GM19324 (cell line): ENCODE data around the gene CLVS2.

Experiments
- ATAC-seq: cut with Tn5 transposase; IDR thresholded peaks from one replicate; pipeline ENCODE4 v1.9.1; 2021; ENCODE audit warnings: mild to moderate bottlenecking, moderate library complexity; ENCODE audit not compliant: unreplicated experiment, low FRiP score

Gene CLVS2, protein sequence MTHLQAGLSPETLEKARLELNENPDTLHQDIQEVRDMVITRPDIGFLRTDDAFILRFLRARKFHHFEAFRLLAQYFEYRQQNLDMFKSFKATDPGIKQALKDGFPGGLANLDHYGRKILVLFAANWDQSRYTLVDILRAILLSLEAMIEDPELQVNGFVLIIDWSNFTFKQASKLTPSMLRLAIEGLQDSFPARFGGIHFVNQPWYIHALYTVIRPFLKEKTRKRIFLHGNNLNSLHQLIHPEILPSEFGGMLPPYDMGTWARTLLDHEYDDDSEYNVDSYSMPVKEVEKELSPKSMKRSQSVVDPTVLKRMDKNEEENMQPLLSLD

DNA sequence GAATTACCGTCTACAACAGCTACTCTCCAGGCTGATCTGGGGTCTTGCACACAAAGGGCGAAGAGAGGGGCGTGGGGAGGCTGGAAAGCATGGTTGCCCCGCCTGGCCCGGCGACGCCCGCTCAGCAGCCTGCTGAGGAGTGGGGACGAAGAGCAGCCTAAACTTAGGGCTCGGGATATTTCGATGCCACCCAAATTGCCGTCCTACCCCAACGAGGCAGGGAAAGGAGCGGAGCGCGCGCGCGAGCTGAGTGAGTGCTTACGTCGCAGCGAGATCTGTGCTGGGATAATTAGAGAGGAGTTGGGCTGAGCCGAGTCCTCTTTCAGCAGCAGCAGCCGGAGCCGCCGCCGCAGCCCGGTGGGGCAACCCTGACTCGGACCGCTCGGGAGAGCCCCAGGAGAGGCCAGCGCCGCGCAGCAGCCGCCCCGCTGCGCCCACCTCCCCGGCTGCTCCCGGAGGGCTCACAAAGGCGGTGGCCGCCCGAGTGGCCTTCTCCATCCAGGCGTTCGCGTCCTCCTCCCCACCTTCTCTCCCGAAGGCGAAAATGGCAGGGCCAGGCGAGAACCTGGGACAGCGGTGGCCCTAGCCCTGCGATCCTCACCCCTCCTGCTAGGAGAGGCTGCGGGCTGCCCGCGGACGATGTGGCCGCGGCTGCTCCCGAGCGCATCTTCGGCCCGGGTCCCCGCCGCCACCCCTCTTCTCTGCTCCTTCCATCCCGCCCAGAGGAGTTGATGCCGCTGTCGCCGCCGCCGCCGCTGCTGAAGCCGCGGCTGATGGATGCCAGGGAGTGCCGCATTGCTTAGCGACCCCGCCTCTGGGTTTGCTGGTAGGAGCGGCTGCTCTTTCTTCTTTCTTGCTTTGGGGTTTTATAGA, at the start of gene CLVS2:
Gene CLVS2 (plus strand): TSS at position 315 of the 873 bp plus-strand sequence. CDS start 1,543 bp downstream, outside the sequence.
- ATAC-seq, result no peak

DNA sequence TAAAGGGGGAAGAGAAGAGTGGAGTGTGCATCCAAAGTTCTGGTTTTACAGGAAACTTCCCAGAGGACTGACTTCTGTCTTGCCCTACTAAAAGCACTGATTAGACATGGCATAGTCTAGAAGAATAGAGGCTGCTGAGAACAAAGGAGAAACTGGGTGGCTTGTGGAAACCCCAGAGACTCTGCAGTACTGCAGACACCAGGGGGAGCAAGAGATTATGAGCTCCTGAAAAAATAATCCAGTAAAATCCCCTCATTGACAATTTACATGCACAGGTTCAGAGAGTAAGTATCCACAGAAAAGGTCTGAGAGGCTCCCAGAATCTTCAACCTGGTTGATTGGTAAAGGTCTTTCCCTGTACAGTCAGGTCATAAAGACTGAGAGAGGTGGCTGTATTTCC, 48.7 kb upstream of the CLVS2 start:
- no peak for ATAC-seq

DNA sequence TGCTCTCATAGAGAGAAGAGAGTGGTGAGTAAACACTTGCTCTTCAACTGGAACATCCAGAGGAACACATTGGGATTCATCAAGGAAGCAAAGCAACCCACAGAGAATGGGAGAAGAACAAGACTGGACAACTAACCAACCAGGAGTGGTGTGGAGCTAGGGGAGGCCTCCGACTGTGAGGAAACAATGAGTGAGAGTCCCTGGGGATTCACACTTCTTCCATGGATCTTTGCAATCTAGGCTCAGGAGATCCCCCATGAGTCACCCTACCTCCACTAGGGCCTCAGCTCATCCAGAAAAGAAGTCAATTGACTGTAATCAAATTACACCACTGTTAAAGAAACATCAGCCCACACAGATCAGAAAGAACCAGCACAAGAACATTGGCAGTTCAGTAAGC, 42.3 kb upstream of the CLVS2 start:
- no peak for ATAC-seq

DNA sequence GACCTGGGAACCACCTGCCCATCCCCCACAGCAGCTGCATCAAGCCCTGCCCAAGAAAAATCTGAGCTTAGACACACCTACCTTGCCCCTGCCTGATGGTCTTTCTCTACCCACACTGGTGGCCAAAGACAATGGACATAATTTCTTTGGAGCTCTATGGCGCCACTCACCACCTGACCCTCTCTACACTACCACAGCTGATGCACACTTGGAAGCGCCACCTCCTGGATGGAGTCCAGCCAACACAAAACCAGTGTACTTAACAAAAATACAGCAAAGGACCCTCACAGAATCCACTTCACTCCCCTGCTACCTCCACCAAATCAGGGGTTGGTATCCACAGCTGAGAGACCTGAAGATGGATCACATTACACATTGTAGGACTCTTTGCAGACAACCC, 39.7 kb upstream of the CLVS2 start:
- no peak for ATAC-seq

DNA sequence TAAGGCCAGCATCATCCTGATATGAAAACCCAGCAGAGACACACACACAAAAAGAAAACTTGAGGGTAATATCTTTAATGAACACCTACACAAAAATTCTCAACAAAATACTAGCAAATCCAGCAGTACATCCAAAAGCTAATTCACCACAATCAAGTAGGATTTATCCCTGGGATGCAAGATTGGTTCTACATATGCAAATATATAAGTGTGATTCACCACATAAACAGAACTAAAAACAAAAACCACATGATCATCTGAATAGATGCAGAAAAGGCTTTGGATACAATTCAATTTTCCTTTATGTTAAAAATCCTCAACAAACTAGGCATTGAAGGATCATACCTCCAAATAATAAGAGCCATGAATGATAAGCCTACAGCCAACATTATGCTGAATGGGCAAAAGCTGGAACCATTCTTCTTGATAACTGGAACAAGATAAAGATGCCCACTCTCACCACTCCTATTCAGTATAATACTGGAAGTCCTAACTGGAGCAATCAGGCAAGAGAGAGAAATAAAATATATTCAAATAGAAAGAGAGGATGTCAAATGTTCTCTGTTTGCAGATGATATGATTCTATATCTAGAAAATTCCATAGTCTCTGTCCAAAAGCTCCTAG, 33.9 kb upstream of the CLVS2 start:
- ATAC-seq, result no peak

DNA sequence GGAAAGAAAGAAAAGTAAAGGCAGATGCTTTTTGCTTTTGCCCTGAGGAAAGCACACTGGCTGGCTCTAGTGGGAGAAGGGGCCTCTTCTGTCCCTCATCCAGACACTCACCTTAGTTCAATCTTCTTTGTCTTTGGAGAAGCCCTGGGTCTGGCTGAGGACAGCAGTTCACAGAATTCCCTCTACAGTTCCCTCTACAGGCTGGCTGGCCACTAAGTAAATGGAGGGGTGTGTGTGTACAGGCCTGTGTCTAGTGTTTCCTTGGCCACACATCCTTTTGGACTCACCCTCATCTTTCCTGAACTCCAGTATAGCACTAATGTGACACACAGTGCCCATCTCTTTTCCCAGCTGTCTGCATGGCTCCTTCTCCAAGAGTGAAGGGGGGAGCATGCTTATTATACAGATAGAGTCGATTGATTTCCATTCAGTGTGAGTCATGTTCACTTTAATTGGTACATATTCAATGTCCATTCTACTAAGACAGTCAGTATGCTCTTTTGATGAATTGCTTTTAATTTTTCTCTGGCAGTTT, 26.0 kb upstream of the CLVS2 start:
- no peak for ATAC-seq

DNA sequence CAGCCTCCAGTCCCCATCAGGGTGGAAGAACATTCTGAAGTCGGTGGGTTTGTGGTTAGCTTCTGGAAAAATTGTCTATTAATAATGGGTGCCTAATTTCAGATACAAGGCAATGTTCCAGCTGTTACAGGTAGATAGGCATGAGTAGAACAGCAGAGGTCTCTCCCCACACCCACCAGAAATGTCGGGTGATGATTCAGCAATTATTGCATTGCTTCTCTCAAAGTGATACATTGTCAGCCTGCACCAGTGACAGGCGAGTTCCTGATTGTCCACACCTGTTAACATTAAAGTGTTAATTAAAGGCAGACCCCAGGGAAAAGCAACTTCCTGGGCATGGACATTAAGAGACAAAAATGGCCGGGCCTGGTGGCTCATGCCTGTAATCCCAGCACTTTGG, 18.9 kb upstream of the CLVS2 start:
- ATAC-seq, result no peak

DNA sequence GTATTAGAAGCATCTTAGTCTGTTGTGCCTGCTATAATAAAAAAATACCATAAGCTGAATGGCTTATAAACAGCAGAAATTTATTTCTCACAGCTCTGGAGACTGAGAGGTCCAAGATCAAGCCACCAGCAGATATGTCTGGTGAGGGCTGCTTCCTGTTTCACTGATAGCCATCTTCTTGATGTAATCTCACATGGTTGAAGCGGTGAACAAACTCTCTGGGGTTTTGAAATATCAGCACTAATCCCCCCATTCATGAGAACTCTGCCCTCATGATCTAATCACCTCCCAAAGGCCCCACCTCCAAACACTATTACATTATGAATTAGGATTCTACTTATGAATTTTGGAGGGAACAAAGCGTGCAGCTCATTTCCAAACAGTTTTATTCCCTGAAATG, 11.6 kb upstream of the CLVS2 start:
- no peak for ATAC-seq

DNA sequence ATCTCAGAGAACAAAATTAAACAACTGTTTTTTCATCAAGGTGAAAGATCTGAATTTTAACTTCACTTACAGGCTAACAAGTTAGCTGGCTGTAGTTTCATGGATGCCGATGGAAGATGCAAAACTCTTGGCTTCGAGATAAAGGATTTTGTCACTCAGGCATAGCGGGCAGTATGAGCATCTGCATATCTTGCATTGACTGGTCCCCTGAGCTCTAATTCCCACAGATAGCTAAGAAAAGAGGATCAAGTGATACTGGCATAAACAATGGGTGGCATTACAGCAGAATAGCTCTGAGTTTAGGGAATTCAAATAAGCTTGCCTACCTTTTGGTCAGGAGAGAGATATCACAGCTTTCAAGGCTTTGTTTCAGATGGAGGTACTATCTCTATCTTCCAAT, 1.8 kb upstream of the CLVS2 start:
- ATAC-seq, result no peak

DNA sequence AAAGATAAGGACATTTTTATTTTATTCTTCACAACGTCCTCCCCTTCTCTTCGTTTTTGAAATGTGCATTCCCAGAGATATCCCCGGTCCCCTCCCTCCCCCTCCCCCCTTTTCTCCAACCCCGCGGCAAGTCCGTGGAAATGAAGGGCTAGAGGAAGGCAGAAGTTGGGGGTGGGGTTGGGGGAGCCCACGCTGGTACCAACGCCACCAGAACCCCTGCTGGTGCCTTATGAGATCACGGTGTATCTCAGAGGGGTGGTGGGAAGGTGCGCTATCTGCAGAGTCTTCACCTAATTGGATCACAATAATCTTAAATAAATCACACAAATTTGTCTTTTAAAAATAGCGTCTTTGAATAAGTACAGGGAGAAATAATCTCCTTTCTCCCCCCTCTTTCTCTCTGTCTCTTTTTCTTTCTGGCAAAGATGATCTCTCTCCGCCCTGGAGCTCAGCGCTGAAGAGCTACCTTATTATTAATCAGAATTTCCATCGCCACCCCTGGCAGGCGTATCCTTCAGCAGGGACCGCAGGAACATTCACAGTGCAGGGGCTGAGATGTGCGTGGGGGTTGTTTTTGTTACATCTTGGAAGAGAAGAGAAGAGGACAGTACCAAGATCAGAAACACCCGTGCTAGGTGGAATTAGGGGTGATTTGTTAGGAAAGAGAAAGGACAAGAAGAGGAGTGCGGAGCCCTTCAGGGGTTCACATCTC, 915 bp downstream of the CLVS2 start:
- ATAC-seq, result no peak

DNA sequence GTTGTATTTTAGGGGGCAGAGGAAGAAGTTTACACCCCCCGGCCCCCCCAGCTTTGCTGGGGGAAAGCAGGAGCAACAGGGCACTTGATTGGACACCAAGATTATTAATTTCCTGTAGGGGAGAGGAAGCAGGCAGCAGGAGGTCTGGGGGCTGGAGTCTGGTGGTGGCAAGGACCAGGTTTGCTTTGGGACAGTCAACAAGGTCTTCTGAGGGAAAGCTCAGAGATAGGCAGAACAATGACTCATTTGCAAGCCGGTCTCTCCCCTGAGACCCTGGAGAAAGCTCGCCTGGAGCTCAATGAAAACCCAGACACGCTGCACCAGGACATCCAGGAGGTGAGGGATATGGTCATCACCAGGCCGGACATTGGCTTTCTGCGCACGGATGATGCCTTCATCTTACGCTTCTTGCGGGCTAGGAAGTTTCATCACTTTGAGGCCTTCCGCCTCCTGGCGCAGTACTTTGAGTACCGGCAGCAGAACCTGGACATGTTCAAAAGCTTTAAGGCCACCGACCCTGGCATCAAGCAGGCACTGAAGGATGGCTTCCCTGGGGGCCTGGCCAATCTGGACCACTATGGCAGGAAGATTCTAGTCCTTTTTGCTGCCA, 1.6 kb downstream of the CLVS2 start:
- ATAC-seq, result no peak

DNA sequence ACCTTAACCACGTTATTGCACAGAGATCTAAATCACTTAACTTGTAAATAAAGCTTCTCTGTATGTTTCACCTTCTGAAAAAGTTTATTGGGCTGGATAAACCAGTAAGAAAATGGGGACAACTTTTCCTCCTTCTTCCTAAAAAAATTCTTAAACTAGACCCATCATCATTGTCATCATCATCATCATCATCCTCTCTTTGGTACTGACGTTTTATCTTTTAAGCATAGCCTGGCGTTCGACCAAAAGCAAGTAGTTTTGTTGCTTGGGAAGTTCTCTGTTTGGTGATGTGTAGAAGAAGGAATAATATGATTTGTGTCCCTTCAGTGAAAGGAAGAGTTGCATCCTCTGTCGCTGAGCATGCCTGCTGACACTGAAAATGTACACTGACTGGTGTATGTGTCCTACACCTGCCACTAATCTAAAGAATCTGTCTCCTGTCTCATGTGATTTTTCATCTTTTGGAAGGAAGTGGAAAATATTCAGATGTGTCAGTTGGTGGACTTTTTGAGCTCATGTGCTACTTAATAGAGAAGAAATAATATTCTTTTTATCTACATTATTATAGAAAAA, 2.5 kb downstream of the CLVS2 start:
- no peak for ATAC-seq

DNA sequence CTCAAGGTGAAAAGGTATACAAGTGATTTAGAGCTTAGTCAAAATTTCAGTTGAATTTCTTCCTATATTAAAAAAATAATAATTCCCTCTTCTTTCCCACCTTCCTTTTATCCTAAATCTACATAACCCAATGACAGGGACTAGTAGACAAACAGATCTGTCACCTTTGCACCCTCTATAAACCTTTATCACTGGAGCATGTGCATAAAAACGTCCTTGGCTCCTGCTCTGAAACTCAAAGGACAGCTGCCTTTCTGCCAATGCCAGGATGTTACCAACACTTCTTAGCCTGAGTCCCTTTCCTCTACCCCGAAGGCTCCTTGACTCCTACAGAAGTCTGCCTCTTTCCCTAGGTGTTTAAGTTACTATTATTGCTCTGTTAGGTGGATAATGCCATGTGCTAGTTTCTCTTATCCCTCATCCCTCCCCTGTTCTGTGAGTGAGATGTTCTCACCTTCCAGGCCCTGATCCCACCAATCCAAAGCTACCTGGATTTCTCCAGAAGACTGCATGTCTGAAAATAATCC, 4.3 kb downstream of the CLVS2 start:
- no peak for ATAC-seq

DNA sequence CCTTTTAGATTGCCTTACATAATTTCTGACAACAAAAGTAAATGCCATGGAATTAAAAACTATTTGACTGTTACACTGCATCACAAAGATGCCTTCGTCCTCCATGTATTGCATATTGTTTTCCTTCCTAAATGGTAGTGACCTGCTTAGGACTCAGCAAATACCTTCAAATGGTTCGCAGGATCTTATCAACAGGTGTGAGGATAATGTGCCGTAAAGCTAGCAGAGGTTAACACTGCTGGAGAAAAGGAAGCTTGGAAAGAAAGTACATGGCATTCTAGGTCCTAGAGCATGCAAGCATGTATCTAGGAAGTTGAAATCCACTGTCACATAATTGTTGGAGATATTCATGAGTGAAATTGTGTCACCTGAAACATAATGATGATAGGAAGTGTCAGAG, 5.5 kb downstream of the CLVS2 start:
- no peak for ATAC-seq

DNA sequence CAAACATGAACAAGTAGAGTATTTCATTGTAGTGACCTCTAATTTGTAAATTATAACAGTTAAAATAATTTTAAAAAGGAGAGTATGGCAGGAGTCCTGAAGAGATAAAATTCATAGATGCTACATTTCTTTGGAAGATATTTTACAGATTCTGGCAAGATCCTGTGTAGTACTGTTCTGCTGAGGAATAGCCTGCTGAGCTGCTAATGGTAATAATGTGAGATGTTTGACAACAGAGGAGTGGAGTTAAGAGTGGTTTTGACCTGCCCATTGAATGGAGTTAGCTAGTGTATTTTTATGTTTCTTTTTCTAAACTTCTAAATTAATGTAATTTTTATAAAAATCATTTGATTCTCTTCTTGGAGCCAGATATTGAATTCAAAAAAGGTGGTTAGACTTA, 11.8 kb downstream of the CLVS2 start:
- ATAC-seq, result no peak

DNA sequence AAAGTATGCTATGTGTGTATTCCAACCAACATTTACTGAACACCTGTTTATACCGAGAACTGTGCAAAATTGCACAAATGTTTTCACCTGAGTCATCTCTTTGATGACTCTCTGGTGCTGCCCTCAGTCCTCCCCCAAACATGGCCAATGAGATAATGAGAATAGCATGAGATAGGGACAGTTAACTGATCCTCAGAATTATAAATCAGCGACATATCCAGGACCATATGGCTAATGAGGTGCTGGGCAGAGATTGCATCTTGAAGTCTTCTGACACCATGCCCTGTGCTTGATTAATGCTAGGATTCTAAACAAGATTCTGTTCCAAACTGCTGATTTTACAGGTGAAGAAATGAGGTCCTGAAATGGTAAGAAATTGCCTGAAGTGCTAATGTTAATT, 13.0 kb downstream of the CLVS2 start:
- no peak for ATAC-seq

DNA sequence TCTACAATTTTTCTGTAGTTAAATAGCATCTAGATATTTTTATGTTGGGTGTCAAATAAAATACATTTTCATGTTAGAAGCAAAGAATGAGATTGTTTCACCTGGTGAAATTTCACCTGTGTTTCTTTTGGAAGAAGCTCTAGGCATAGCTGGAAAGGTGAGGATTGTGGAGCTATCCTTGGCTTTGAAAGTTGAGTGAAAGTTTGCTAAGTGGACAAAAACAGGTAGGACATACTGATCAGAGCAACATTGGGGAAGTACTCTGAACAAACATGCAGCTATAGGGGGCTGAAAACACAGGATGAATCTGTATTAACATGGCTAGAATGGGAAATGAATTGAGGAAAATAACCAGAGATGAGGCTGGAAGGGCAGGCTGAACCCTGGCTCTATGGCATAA, 18.8 kb downstream of the CLVS2 start:
- ATAC-seq, result no peak

DNA sequence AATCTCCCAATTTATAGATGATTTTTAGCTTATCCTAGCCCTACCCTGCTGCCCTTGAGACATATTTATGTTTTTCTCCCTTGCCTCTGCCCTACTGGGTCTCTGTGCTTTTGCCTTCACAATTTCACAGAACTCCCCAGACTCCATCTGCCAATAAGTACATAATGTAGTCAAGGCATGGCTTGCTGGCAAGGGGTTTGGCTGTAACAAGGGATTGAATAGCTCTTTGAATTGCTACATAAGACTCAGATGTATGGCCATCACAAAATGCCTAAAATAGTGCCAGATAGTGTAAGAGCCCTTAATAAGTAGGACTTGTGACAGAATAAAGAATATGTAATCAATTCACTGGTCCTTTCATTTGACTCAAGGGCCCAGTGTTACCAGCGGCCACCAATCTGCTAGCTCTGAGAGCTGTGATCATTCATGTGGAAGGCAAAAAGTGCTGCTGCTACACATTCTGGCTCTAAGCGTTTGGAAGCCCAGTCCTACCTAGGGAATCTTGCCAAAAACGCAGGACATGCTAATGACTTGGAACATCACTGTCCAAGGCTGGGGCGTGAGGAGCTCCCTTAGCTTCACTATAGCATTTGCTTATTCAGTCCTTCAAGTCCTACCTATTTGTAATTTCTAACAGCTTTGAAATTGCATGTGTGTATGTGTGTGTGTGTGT, 20.5 kb downstream of the CLVS2 start:
- ATAC-seq, result no peak

DNA sequence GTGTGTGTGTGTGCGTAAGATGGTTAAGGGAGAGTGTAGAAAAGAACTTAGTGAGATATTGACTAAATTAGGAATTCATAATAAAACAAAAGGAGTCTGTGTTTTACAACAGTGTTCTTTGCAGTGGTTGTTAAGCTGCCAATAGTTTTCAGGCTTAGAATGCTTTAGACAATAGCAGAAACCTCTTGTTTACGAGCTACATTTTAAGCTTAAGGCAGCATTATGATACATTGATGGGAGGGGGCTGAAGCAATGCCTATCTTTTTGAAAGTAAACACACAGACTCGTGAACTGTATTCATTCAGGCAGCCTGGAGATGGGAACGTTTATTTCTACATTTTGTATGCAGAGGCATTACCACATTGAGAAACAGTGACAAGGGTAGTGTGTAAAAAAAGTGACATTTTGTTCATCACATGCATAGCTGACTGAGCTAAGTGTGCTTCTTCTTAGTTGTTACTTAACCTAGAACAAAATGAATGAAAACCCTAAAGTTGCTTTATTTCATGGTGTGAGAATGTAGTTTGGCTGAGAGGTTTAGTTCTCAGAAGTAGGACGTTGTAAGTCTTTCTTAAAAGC, 21.2 kb downstream of the CLVS2 start:
- ATAC-seq, result no peak
